Stimulated activated CD4-positive, alpha-beta T cell treated with anti-CD3 and anti-CD28 coated beads, Interleukin-15, amount 100 ng/mL, for 1 hour (primary cell): ENCODE results near the gene KLHL2.
"Not testable (repeated sequence)": the region's sequence is repeated elsewhere in the genome, so short reads cannot be mapped to it uniquely, and the experiment has no call there.

Source experiments
- DNase-seq, 2 donors: peaks; one replicate each; pipeline ENCODE4 v3.0.0-alpha.2; 2020; ENCODE audit warnings: low read depth in 1 of 2, low spot score in 1 of 2

Gene KLHL2, protein sequence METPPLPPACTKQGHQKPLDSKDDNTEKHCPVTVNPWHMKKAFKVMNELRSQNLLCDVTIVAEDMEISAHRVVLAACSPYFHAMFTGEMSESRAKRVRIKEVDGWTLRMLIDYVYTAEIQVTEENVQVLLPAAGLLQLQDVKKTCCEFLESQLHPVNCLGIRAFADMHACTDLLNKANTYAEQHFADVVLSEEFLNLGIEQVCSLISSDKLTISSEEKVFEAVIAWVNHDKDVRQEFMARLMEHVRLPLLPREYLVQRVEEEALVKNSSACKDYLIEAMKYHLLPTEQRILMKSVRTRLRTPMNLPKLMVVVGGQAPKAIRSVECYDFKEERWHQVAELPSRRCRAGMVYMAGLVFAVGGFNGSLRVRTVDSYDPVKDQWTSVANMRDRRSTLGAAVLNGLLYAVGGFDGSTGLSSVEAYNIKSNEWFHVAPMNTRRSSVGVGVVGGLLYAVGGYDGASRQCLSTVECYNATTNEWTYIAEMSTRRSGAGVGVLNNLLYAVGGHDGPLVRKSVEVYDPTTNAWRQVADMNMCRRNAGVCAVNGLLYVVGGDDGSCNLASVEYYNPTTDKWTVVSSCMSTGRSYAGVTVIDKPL

DNA sequence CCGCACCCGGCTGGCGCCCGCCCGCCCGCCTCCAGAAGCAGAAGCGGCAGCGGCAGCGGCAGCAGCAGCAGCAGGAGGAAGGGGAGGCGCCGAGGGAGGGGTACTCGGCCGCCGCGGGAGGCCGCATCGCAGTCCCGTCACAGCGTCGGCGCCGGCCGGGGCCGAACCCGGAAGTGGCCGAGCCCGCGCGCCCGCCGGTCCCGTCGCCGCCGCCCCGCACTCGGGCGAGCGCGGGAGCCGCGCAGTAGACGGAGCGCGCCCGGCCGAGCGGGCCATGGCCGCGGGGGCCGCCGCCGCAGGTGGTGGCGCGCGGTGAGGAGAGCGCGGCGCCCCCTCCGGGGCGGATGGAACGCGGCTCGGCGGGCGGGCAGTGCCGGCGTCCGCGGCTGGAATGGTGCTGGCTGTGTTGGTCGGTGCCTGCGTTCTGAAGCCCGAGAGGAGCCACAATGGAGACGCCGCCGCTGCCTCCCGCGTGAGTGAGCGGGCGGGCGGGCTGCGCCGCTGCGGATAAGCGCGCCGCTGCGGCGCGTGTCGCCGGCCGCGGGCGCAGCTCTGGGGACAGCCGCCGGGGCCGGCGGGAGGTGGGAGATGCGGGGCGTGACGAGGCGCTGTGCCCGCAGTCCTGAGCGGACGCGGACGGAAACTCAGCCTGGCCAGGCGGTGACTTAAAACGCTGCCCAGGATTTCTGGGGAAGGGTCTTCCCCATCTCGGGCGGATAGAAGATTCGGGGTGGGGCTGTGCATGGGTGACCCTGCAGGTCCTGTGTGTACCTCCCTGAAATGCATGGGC lies at the start of gene KLHL2:
KLHL2 (plus strand) TSS at position 131 of the 790 bp plus-strand sequence; CDS start at position 447, 316 bp downstream.
- peak; percentile 33 to 63 for DNase-seq

DNA sequence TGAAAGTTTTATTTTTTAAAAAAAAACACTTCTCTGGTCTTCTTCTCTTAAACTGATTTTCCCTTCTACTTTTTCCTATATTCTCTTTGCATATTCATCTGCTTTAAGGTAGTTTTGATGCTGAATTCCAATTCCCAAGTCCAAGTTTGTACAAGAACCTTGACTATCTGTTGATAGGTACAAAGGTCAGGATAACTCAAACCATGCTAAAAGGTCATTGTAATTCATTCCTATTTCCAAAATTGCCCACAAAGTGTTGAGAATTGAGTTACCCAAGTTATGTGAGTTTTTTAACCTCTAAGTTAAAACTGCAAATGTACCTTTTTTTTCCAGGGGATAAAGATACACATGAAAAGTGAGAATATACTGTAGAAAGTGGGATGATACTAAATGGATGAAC lies 48.6 kb upstream of the KLHL2 start:
- no peak for DNase-seq

DNA sequence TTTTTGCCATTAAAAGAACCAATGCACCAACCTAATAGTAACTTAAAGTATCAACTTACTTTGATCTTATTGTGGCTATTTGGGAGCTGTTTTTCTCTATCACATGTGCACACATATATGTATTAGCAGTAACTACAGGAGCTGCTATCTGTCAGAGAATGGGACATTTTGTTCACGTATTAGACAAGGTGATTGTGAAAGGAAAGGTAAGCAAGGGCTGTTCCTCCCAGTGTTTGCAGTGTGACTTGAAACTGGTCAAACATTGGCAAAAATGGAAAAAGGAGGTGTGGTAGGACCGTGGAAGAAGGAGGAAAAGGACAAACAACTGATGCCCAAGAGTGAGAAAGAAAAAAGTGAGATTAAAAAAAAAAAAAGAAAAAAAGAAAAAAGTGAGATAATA lies 43.1 kb upstream of the KLHL2 start:
- no peak for DNase-seq

DNA sequence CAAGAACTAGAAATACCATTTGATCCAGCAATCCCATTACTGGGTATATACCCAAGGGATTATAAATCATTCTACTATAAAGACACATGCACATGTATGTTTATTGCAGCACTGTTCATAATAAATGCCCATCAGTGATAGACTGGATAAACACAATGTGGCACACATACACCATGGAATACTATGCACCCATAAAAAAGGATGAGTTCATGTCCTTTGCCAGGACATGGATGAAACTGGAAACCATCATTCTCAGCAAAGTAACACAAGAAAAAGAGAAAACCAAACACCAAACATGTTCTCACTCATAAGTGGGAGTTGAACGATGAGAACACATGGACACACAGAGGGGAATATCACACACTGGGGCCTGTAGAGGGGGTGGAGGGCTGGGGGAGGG lies 40.5 kb upstream of the KLHL2 start:
- DNase-seq = not testable (repeated sequence)

DNA sequence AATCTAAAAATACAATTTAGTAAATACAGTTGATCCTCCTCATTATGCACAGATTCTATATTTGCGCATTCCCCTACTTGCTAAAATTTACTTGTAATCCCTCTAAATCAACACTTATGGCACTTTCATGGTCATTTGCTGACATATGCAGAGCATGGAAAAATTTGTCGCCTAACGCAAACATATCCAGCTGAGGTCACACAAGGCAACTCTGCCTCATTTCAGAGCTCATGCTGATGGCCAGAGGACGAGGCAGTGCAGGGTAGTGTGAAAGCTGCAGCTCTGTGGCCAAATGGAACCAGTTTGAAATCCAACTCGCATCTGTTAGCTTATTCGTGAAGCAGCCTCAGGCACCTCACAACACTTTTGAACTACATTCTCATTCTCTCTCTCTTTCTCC lies 39.7 kb upstream of the KLHL2 start:
- no peak for DNase-seq

DNA sequence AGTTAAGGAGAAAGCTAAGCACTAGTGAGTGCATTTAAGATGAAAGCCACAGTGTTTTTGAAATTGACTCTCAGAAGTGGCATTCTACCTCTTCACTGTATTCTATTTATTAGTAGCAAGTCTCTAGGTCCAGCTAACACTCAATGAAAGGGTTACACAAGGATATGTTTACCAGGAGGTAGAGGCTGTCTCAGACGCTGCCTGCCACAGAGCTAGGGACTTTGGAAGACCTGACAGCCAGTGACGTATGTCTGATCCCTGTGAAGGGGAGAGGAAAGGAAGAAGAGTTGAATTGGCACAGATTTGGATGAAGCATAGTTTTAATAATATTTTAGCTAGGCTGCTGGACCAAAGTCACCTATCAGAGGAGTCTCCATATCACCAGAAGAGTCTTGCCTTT lies 36.5 kb upstream of the KLHL2 start:
- no peak for DNase-seq

DNA sequence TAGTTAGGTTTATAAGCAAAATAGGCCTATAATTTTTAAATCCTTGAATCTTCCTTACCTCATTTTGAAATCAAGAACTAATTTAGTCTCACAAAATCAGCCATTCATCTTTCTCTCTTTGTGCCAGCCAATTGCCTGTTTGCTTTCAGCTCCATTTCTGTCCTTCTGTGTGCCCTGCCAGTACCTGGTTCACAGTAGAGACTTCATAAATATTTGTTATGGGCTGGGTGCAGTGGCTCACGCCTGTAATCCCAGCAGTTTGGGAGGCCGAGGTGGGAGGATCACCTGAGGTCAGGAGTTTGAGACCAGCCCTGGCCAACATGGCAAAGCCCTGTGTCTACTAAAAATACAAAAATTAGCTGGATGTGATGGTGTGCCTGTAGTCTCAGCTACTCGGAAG lies 31.9 kb upstream of the KLHL2 start:
- not testable (repeated sequence) for DNase-seq

DNA sequence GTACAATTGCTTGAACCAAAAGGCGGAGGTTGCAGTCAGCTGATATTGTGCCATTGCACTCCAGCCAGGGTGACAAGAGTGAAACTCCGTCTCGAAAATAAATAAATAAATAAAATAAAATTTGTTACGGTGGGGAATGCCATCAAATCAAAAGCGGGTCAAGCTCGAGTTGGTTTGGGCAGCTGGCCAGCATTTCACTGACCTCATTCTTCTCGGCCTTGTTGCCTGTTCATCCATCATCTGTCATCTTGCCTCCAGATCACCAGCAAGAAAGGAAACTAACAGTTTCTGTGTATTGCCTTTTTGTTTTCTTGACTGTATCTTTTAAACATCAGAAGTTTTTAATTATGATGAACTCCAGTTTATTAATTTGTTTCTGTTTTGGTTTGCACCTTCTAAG lies 31.5 kb upstream of the KLHL2 start:
- no peak for DNase-seq

DNA sequence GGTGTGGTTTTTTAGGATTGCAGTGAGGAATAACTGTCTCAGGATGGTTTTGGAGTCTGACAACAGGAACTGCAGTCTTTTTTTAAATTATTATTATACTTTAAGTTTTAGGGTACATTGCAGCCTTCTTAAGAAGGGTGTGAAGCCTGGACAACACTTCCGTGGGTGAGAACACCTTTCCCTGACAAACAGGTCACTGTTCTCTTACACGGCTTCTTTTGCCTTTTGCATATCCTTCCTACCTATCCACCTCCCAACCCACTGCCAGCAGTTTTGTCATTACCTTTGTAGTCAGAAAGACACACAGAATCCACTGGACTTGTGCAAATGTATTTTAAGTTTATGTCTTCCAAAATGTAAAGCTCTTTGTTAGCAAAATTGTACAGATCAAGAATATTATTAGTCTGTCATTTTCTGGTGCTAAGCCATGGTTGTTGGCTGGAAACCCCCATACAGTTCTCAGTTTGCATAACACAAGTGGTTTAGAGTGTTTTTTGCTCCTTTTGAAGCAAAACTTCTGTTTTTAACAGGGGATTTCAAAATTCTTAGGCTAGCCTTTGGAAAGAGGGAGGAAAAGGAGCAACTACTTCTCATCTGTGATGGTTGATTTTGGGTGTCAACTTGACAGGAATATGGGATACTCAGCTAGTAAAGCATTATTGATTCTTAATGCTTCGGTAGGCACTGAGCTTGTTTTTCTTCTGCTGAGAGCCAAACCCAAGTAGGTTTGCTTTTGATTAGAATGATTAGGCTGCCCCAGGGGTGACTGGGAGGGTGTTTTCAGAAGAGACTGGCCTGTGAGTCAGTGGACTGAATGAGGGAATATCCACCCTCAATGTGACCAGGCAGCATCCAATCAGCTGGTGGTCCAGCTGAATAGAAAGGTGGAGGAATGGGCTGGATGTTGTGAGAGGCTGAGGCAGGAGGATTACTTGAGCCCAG lies 29.4 kb upstream of the KLHL2 start:
- no peak for DNase-seq

DNA sequence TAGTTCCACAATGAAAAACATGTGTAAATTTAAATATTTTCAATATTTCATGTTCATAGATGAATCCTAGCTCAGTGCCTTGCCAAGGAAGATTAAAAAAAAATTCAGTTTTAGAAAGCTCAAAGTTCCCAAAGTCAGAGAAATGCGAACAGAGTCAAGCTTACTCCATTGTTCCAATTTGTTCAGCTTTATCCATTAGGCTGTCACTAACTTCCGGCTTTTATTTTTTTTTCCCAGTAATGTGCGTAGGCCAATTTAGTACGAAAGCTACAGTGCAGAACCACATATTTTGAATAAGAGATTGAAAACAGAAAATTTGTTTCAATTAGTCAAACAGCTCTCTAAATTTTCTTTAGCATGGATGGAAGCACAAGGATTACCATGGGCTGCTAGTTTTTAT lies 23.1 kb upstream of the KLHL2 start:
- DNase-seq = no peak

DNA sequence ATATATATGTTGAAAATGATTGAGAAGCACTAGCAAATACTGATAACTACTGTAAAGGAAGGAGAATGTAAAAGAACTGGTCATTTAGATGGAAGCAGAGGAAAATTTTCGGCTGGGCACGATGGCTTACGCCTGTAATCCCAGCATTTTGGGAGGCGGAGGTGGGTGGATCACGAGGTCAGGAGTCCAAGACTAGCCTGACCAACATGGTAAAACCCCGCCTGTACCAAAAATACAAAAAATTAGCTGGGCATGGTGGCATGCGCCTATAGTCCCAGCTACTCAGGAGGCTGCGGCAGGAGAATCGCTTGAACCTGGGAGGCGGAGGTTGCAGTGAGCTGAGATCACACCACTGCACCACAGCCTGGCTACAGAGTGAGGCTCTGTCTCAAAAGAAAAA lies 22.4 kb upstream of the KLHL2 start:
- not testable (repeated sequence) for DNase-seq

DNA sequence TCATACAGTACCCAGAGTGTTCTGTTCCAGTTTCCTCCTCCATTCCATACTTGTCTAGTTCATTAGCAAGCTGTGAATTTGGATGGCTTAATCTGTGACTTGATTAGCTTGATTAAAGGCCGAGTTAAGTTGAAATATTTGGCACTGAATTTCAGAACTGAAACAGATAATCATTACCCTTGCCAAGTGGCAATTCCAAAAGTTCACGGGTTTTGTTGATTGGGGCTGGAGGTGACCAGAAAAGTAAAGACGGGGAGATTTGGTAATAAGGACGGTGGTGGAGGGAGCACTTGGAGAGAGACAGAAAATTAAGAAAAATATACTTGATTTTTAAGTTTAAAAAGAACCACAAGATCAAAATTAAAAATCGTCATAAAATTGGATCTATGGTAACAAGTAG lies 21.9 kb upstream of the KLHL2 start:
- DNase-seq = no peak

DNA sequence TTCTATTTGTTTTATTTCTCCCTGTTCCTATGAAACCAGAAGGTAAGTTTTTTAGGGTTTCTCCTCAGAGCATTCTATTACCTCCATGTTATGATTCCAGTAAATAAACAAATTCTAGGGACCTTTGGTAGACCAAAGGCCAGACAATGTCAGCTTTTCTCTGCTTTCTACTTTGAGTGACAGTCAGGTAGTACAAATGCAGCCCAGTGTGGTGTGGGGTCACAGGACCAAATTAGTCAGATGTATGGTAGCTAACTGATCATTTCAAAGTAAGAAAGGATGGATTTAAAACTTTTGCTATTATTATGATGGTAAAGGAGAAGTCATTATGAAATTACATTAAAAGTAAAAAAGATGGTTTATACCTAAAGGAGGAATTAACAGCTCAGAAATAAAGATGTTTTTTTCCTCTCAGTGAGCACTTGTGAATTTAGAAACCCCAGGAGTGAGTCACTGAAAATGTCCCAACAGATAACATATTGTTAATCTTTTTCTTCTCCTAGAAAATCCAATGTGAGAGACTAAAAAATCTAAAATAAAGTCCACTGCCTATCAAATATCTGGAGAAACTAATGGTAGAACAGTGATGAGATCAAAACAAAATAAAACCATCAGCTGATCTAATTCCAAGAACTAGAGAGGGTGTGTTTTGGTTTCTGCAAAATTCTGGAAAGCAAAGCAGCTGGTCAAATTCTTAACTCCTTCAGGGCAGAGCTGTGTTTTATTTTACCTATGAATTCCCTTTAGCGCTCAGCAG lies 16.6 kb upstream of the KLHL2 start:
- DNase-seq = no peak

DNA sequence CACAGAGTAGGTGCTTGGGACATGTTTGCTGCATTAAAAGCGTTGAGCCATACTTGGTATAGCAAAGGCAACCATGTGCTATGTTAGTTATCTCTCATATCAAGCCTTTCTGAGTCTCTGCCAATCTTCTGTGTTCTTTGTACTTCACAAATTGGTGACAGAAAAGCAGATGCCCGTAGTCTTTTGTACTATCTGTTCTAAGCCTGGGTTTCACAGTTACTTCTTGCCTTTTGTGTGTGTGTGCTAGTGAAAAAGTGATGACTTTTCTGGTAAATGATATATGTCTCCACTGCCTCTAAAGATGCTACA lies 16.1 kb upstream of the KLHL2 start:
- DNase-seq = no peak

DNA sequence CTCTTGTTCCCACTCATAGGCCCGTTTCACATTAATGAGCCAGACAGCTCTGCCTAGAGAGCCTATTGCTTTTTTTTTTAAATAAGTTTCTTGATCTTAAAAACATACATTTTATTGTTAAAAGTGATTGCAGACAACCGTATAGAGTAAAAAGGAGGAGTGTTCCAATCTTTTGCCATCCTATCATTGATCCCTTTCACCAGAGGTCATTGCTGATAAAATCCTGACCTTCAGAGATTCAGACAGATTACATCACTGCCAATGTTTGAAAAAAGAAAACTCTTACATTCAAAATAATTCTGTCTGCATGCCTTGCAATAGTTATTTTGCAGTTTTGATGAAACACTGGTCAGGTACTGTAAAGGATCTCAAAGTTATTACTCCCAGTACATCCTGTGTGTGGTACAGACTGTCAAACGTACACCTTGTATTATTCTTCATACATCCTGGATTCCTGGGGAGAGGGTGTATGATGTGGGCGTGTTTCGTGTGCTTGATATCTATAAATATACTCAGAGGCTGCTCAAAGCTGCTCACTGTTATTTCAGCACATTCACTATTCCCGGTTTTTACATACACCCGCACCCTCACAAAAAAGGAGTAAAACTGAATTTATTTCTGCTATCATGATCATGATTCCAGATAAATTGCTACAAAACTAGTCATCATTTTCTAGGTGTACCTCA lies 15.4 kb upstream of the KLHL2 start:
- no peak for DNase-seq

DNA sequence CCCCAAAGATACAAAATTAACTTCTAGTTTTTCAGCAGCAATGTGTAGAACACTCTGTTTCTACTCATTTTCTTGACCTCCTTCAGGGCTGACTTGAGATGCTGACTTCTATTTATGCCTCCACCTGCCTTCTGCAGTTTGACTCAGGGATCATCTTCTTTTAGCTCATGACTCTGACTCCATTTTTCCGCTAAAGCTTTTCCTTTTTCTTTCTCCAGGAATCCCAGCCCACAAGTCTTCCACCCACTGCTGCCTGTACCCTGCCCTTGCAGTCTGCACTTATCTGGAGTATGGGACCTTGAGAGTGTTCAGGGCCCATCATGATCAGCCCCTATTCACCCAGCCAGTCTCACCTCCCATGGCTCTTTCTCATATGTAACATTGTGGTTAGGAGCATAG lies 14.9 kb upstream of the KLHL2 start:
- no peak for DNase-seq

DNA sequence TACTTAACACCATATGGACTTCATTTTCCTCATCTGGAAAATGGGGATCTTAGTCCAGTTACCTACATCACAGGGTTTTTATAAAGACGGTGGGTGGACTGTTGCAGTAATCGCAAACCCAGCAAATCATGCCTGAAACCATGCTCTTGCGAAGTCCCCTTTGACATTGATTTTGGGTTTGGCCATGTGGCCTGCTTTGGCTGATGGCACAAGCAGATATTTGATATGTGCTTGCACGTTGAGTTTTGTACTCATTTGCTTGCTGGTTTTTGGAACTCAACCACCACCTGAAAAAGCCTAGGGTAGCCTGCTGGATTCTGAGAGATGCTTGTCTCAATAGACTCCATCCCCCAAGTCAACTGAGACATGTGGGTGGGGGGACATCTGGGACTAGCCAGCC lies 14.4 kb upstream of the KLHL2 start:
- no peak for DNase-seq

DNA sequence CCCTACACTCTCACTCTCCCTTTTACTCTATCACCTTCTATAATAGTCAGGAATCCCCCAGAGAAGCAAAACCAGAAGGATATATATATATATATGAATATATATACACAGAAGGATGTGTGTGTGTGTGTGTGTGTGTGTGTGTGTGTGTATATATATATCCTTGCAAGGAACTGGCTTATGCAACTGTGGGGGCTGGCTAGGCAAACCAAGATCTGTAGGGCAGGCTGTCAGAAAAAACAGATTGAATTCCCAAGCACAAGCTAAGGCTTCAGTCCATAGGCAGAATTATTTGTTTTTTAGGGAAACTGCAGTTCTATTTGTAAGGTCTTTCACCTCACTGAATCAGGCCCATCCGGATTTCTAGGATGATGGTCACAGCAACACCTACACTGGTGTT lies 13.0 kb upstream of the KLHL2 start:
- DNase-seq = no peak

DNA sequence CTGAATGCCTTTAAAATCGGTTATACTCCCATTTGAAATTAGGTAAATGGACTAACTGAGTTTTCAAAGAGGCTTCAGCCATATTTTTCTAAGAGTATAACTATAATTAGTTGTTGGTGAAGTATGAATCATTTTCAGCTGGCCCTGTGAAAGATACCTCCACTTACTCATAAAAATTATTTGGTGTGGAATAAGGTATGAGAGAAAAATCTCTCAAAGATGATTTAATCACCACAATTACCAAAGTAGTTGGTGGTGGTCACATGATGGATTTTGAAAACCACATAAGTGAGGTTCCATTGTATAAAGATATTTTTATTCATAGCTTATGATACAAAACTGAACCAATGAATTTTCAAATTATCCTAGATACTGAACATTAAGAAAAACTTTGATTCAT lies 9.0 kb upstream of the KLHL2 start:
- no peak for DNase-seq

DNA sequence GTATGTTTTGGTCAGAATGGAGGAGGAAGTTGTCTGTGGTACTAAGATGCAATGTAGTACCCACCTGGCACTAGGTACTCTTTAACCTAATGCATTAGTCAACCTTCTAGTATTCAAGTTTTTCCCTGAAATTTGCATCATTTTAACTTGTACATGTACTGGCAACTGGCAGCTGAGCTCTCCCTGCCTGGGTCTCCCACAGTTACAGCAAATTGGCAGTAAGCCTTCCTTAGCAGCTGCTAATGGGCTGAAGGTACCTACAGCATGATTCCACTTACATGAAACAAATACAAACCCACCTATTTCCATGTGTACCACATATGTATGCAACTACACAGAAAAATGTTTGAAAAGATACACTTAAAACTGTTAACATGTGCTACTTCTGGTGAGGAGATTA lies 8.1 kb upstream of the KLHL2 start:
- DNase-seq = no peak
